Stomach smooth muscle (tissue), 2 donors: ENCODE measurements around the gene MYO3B.
"Not testable (repeated sequence)": the region's sequence is repeated elsewhere in the genome, so short reads cannot be mapped to it uniquely, and the experiment has no call there.

ENCODE experiments used
- H3K27ac ChIP-seq: one replicate; pipeline ENCODE4 v1.7.0; 2013; ENCODE audit warnings: mild to moderate bottlenecking, low read length, inconsistent platforms
- H3K27me3 ChIP-seq, 2 donors: one replicate each; pipeline ENCODE4 v1.7.0; 2013; ENCODE audit warnings: low read length in 2 of 2; ENCODE audit not compliant: insufficient read depth in 2 of 2, control insufficient read depth in 1 of 2
- H3K36me3 ChIP-seq, 2 donors: one replicate each; pipeline ENCODE4 v1.7.0; 2013; ENCODE audit warnings: low read length in 2 of 2; ENCODE audit not compliant: control insufficient read depth in 2 of 2, insufficient read depth in 2 of 2
- H3K4me1 ChIP-seq: one replicate; pipeline ENCODE4 v1.7.0; 2013; ENCODE audit warnings: low read length; ENCODE audit not compliant: control insufficient read depth, insufficient read depth
- H3K4me3 ChIP-seq, 2 donors: one replicate each; pipeline ENCODE4 v1.7.0; 2013; ENCODE audit warnings: low read length in 2 of 2
- H3K9ac ChIP-seq, 2 donors: one replicate each; pipeline ENCODE4 v1.7.0; 2013; ENCODE audit warnings: low read length in 2 of 2, mild to moderate bottlenecking in 1 of 2
- H3K9me3 ChIP-seq, 2 donors: one replicate each; pipeline ENCODE4 v1.7.0; 2013; ENCODE audit warnings: low read length in 2 of 2; ENCODE audit not compliant: control insufficient read depth in 2 of 2
- donor health status: healthy.
- donor health status: Pancreatic carcinoma.

The MYO3B gene

DNA sequence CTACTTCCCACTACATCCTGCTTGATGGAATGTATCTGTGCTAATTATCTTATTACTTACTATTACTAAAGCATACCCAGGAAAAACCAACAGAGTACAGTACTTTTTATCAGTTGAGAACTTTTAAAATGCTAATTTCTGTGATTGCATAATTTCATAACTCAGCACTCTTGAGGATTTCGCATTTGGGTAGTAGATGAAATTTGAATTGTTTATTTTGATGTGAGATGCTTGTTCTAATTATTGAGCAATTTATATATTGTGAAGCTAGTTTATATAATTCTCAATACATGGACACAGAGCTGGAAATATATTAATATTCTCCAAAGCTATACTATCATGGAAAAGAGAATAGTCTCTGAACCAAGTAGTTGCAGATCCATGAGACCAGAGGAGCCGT, 432.7 kb downstream of the MYO3B start:
- H3K36me3 ChIP-seq = no peaks in the 10 kb centered on the region
- H3K4me3 ChIP-seq = no peak overlapping the region
- H3K27ac ChIP-seq = no peak overlapping the region
- no peaks in the 10 kb centered on the region for H3K9me3 ChIP-seq
- H3K9ac ChIP-seq = no peak overlapping the region
- H3K27me3 ChIP-seq = no peaks in the 10 kb centered on the region
- no peaks in the 10 kb centered on the region for H3K4me1 ChIP-seq

DNA sequence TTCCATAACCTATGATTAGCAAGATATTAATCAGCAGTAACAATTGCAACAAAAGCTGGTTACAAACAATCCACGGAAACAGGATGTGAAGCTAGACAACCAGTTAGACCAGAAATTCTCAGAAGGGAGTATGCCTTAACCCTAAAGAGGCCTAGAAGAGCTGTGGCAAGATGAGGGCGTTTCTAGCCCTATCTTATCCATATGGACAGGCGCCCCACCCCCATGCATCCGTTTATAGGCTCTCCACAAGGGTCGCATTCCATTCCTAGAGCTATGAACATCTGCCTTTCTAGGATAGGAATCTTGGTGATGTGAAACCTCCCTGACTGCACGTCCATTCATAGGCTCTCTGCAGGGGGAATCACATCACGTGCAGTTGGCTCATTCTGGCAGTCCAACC, 441.0 kb downstream of the MYO3B start:
- H3K9ac ChIP-seq, H3K27ac ChIP-seq, H3K4me1 ChIP-seq, H3K27me3 ChIP-seq, H3K36me3 ChIP-seq, H3K9me3 ChIP-seq, H3K4me3 ChIP-seq: not testable (repeated sequence)

DNA sequence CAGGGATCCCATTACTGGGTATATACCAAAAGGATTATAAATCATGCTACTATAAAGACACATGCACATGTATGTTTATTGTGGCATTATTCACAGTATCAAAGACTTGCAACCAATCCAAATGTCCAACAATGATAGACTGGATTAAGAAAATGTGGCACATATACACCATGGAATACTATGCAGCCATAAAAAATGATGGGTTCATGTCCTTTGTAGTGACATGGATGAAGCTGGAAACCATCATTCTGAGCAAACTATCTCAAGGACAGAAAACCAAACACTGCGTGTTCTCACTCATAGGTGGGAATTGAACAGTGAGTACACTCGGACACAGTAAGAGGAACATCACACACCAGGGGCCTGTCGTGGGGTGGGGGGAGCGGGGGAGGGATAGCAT, 457.1 kb downstream of the MYO3B start:
- H3K27me3 ChIP-seq, H3K9ac ChIP-seq, H3K27ac ChIP-seq, H3K9me3 ChIP-seq, H3K4me3 ChIP-seq, H3K36me3 ChIP-seq, H3K4me1 ChIP-seq: not testable (repeated sequence)

DNA sequence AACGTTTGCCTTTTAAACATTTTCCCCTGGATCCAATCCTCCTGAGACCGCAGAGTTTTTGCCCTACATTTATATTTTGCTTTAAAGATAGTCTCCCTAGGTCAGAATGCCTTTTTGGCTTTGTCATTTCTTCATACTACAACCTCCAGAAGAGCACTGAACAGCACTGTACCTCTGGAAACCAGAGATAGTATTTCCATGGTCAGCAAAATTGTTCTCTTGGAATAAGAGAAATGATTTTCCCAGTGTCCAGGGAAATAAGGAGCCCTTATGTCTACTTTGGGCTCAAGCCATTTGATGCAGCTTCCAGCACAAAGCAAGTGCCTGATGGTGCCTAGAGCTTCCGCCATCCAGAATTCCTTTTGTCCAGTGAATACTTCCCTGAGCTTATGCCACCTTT, 461.7 kb downstream of the MYO3B start:
- no peak overlapping the region for H3K27ac ChIP-seq
- no peak overlapping the region for H3K9ac ChIP-seq
- no peaks in the 10 kb centered on the region for H3K36me3 ChIP-seq
- no peak overlapping the region for H3K4me3 ChIP-seq
- H3K4me1 ChIP-seq = no peaks in the 10 kb centered on the region
- H3K9me3 ChIP-seq = no peaks in the 10 kb centered on the region
- no peaks in the 10 kb centered on the region for H3K27me3 ChIP-seq

DNA sequence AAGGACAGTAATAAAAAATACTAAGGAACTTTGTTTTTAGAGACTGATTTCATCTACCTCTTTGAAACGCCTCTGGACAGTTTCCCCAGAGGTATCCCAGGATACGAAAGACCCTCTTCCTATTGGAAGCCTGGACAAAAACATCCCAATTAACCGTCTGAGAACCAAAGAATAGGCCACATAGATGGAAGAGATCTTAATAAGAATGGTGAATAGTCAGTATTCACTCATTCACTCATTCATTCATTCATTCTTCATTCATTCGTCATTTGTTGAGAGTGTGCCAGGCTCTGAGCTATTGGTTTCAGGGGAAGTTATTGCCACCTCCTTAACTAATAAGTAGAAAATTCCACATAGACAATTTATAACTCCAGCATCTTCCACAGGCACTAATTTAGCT, 464.0 kb downstream of the MYO3B start:
- H3K9ac ChIP-seq = no peak overlapping the region

DNA sequence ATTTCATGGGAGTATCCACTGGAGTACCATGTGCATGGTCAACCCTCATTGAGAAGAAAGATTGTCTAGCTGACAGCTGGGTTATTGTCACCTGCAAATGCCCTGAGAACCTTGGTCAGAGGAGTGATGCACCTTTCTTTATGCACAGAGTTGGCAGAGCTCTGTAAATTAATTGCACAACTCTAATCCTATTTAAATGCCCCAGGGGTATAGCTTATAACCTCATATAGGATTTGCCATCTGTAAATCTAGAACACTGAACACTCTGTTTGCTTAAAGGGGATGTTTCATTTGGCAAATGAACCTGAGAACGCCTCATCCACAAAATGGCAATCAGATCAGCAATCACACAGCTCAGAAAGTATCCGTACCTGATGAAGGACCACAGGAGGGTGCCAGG, 465.4 kb downstream of the MYO3B start:
- no peak overlapping the region for H3K4me3 ChIP-seq
- no peak overlapping the region for H3K27ac ChIP-seq
- no peak overlapping the region for H3K9ac ChIP-seq
- no peaks in the 10 kb centered on the region for H3K9me3 ChIP-seq
- no peaks in the 10 kb centered on the region for H3K36me3 ChIP-seq
- peaks cover 0 to 2% of the 10 kb centered on the region in 2 donors for H3K27me3 ChIP-seq
- no peaks in the 10 kb centered on the region for H3K4me1 ChIP-seq

More for the DNA sequence above, 464.0 kb downstream of the MYO3B start:
- no peak overlapping the region for H3K4me3 ChIP-seq
- no peak overlapping the region for H3K27ac ChIP-seq
- H3K27me3 ChIP-seq = no peaks in the 10 kb centered on the region
- H3K4me1 ChIP-seq = no peaks in the 10 kb centered on the region
- H3K9me3 ChIP-seq = no peaks in the 10 kb centered on the region
- no peaks in the 10 kb centered on the region for H3K36me3 ChIP-seq

DNA sequence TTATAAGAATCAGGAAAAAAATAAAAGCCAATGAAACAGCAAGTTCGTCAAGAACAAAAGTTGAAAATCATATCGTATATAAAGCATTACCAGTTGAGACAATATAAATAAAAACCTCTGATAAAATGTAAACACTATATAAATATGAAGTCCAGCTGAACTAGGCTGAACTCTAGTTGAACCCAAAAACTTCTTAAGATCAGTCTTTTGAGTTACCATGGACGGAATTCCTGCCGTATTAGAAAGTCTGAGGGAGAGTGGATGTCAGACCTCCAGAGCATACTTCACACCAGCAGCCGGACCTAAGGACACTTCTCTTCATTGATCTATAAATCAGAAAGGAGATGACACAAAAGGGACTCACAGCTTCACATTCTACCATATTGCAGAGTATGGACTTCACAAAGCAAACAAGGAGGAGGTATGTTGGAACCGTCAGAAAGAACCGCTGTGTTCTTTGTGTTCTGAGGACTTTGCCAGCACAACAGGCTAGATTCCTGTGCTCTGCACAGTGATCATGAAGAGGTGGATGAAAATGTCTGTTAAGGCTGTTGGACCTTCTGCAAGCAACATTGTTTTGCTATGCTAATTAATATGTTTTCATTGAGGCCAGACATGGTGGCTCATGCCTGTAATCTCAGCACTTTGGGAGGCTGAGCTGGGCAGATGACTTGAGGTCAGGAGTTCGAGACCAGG, 469.9 kb downstream of the MYO3B start:
- H3K27ac ChIP-seq = no peak overlapping the region
- H3K27me3 ChIP-seq = peaks cover 0 to 2% of the 10 kb centered on the region in 2 donors
- H3K9me3 ChIP-seq = no peaks in the 10 kb centered on the region
- no peaks in the 10 kb centered on the region for H3K4me1 ChIP-seq
- no peak overlapping the region for H3K4me3 ChIP-seq
- H3K9ac ChIP-seq = no peak overlapping the region
- no peaks in the 10 kb centered on the region for H3K36me3 ChIP-seq

DNA sequence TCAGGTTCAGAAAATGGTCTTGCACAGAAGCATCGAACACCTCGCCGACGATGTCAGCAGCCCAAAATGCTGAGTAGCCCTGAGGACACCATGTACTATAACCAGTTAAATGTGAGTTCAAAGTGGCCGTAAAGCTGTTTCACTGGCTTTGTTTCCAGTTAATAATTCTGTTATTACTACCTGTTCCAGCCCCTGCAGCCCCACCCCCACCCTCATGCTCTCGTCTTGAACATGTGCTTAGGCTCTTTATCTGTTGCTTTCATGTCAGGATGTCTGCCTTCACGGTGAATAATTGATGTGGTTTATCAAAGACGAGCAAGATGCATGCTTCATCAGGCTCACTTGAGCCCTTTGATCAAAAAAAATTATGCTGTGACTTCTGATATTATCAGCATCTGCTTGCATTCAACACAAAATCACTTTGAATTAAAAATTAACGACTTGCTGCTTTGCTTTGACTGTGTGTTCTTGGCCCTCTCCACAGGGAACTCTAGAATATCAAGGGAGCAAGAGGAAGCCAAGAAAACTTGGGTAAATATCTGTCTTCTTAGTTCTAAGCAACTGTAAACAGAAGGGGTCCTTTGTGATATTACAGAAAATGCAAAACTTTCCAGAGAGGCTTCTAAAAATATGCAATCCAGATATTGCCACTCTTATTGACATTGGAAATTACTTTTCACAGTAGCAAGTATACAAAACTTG, 473.8 kb downstream of the MYO3B start:
- Histone ChIP-seq H3K4me3 (no peak overlapping the region), H3K9ac (no peak overlapping the region), H3K36me3 (no peaks in the 10 kb centered on the region), H3K27ac (no peak overlapping the region), H3K4me1 (no peaks in the 10 kb centered on the region), H3K9me3 (no peaks in the 10 kb centered on the region), H3K27me3 (peaks cover 0 to 2% of the 10 kb centered on the region in 2 donors)

DNA sequence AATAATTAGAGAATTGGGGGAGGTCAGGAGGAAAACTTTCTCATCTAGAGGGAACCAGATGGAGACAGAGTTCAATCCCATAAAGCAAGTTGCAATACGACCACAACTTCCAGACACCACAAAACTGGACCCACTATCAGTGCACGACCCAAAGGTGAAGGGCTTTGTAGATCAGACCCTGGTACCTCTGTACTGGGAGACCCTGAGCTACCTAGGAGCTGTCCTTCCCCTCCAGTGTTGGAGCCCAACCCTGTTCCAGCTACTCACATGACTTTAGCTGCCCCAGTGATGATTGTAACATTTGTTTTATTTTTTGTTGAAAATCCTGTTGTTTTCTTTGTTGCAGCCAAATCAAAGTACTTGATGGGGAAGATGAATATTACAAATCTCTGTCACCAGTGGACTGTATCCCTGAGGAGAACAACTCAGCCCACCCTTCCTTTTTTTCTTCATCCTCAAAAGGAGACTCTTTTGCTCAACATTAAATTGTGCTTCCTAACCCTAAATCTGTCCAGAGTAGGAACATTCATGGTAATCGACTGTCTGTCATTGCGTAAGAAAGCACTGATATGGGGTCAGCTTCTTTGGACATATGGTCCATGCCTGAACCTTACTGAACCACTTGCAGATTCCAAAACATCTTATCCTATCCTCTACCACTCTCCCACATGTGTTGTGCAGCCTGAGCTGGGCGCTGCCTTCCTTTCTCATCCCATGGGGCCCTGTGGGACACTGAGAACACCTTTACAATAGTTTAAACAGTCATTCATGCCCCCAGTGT, 474.9 kb downstream of the MYO3B start:
- no peaks in the 10 kb centered on the region for H3K4me1 ChIP-seq
- no peaks in the 10 kb centered on the region for H3K9me3 ChIP-seq
- no peak overlapping the region for H3K9ac ChIP-seq
- H3K27me3 ChIP-seq = peaks cover 0 to 2% of the 10 kb centered on the region in 2 donors
- no peak overlapping the region for H3K27ac ChIP-seq
- no peaks in the 10 kb centered on the region for H3K36me3 ChIP-seq
- H3K4me3 ChIP-seq = no peak overlapping the region

DNA sequence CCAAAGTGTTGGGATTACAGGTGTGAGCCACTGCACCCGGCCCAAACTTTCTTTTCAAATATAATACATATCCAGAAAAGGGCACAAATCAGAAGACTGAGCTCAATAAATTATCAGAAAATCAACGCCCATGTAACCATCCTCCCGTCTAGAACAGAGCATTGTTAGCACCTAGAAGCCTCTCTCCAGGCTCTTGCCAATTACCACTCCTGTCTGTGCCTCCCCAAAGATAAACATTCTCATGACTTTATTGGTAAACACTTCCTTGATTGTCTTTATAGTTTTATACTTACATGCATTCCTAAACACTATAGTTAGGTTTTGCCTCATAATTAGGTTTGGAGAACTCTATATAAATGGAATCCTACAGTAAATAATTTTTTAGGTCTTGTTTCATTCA, 478.7 kb downstream of the MYO3B start:
- Histone ChIP-seq H3K27me3 (no peaks in the 10 kb centered on the region), H3K27ac (no peak overlapping the region), H3K9ac (no peak overlapping the region), H3K4me3 (no peak overlapping the region), H3K36me3 (no peaks in the 10 kb centered on the region), H3K4me1 (no peaks in the 10 kb centered on the region), H3K9me3 (no peaks in the 10 kb centered on the region)

DNA sequence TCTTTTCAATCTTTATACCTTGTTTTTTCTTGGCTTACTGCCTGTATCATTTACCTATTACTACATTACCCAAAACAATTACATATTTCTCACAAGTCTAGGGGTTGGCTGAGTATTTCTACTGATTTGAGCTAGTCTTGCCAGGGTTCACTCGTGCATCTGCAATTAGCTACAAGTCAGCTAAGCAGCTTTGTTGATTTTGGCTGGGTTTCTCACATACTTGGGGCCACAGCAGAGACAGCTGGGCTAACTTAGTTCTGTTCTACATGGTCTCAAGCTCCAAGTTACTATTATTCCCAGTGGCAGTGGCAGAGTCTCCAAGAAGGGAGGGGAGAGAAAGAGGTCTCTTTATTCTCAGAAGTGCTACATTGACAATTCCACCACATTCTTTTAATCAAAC, 482.5 kb downstream of the MYO3B start:
- Histone ChIP-seq H3K9me3 (no peaks in the 10 kb centered on the region), H3K27me3 (no peaks in the 10 kb centered on the region), H3K4me3 (no peak overlapping the region), H3K9ac (no peak overlapping the region), H3K36me3 (no peaks in the 10 kb centered on the region), H3K27ac (no peak overlapping the region), H3K4me1 (no peaks in the 10 kb centered on the region)
